Mesendoderm (in vitro differentiated cells): ENCODE measurements around the gene FANK1. TPM values are rescaled to one million over a fixed set of nuclear protein-coding genes. Genes with fewer than 3 reads are reported as not detected.

Experiments used
- DNase-seq: peaks from one replicate; pipeline ENCODE4 v3.0.0; 2013
- H2AK5ac ChIP-seq: 2 replicates; pipeline ENCODE4 v1.6.1; 2013; ENCODE audit warnings: low read length, inconsistent platforms
- H2BK120ac ChIP-seq: 2 replicates; pipeline ENCODE4 v1.6.1; 2013; ENCODE audit warnings: low read depth, mild to moderate bottlenecking, low read length, moderate library complexity, mixed read lengths
- H2BK15ac ChIP-seq: replicated peaks from 2 replicates; pipeline ENCODE4 v1.6.1; 2013; ENCODE audit warnings: low read depth, mild to moderate bottlenecking, moderate library complexity
- H2BK5ac ChIP-seq: 2 replicates; pipeline ENCODE4 v1.6.1; 2013; ENCODE audit warnings: low read length, inconsistent platforms
- H3K18ac ChIP-seq: 2 replicates; pipeline ENCODE4 v1.6.1; 2013; ENCODE audit warnings: mild to moderate bottlenecking, low read length, mixed read lengths
- H3K23ac ChIP-seq: one replicate; pipeline ENCODE4 v1.6.1; 2013; ENCODE audit warnings: low read length
- H3K27ac ChIP-seq: 2 replicates; pipeline ENCODE4 v1.5.1; 2013; ENCODE audit warnings: low read depth, mild to moderate bottlenecking, inconsistent platforms, low read length, moderate library complexity
- H3K27me3 ChIP-seq: 2 replicates; pipeline ENCODE4 v1.6.1; 2013; ENCODE audit warnings: low read length, control low read depth, mild to moderate bottlenecking, inconsistent platforms; ENCODE audit not compliant: insufficient read depth, poor library complexity
- H3K36me3 ChIP-seq: 2 replicates; pipeline ENCODE4 v1.6.1; 2013; ENCODE audit warnings: low read length, inconsistent platforms; ENCODE audit not compliant: control insufficient read depth, insufficient read depth
- H3K4ac ChIP-seq: one replicate; pipeline ENCODE4 v1.6.1; 2013; ENCODE audit warnings: low read depth, mild to moderate bottlenecking, low read length, moderate library complexity
- H3K4me1 ChIP-seq: 2 replicates; pipeline ENCODE4 v1.6.1; 2013; ENCODE audit warnings: low read depth, low read length, inconsistent platforms; ENCODE audit not compliant: control insufficient read depth
- H3K4me2 ChIP-seq: 2 replicates; pipeline ENCODE4 v1.6.1; 2013; ENCODE audit warnings: low read length
- H3K4me3 ChIP-seq: 2 replicates; pipeline ENCODE4 v1.5.1; 2013; ENCODE audit warnings: mild to moderate bottlenecking, low read length
- H3K56ac ChIP-seq: one replicate; pipeline ENCODE4 v1.6.1; 2013; ENCODE audit warnings: low read length
- H3K79me1 ChIP-seq: 2 replicates; pipeline ENCODE4 v1.6.1; 2013; ENCODE audit warnings: low read length, inconsistent platforms
- H3K79me2 ChIP-seq: 2 replicates; pipeline ENCODE4 v1.6.1; 2013; ENCODE audit warnings: mild to moderate bottlenecking, low read length; ENCODE audit not compliant: control insufficient read depth, insufficient read depth
- H3K9ac ChIP-seq: 2 replicates; pipeline ENCODE4 v1.6.1; 2013; ENCODE audit warnings: low read length, inconsistent platforms
- H4K5ac ChIP-seq: one replicate; pipeline ENCODE4 v1.6.1; 2013; ENCODE audit warnings: low read length
- H4K8ac ChIP-seq: one replicate; pipeline ENCODE4 v1.6.1; 2013; ENCODE audit warnings: low read depth, mild to moderate bottlenecking, control low read depth, low read length, moderate library complexity
- WGBS: extraction: QIAGEN DNeasy Blood & Tissue Kit; methylation state at CpG from one replicate; pipeline ENCODE4 v1.1.7; 2013; ENCODE audit warnings: low lambda C conversion rate, missing lambda C conversion rate; ENCODE audit not compliant: insufficient coverage; ENCODE audit errors: extremely low coverage; 5-methylcytosine and 5-hydroxymethylcytosine counted together
- small RNA-seq: library from polyadenylated mRNA; stranded (forward); fragments of <200 nt; extraction: miRNeasy Mini kit (QIAGEN cat#:217004); gene quantifications from one replicate; pipeline ENCODE3, GENCODE V24; 2013; ENCODE audit not compliant: insufficient read depth

FANK1 gene

GRCh38 chr10:126058104-126058503 lies 161.7 kb downstream of the FANK1 start:
- Histone ChIP-seq H3K4me3 (no peak overlapping the region), H2BK120ac (no peak overlapping the region), H3K18ac (no peak overlapping the region), H4K5ac (no peak overlapping the region), H3K36me3 (no peaks in the 10 kb centered on the region), H3K4me1 (no peaks in the 10 kb centered on the region), H4K8ac (no peak overlapping the region), H2BK15ac (no peak overlapping the region), H3K4me2 (no peak overlapping the region), H2AK5ac (no peak overlapping the region), H3K79me2 (no peaks in the 10 kb centered on the region), H3K27me3 (no peaks in the 10 kb centered on the region), H3K79me1 (no peaks in the 10 kb centered on the region), H3K23ac (no peak overlapping the region), H3K27ac (no peak overlapping the region), H3K9ac (no peak overlapping the region), H3K4ac (no peak overlapping the region), H3K56ac (no peak overlapping the region), H2BK5ac (no peak overlapping the region)
- no peak for DNase-seq
- WGBS: no CpG with 5 or more reads among the region's 6 CpGs

- Histone ChIP-seq H3K79me2 (no peaks in the 10 kb centered on the region), H4K5ac (no peak overlapping the region), H3K27me3 (no peaks in the 10 kb centered on the region), H3K4ac (no peak overlapping the region), H2AK5ac (no peak overlapping the region), H2BK5ac (no peak overlapping the region), H3K23ac (no peak overlapping the region), H2BK15ac (no peak overlapping the region), H3K9ac (no peak overlapping the region), H4K8ac (no peak overlapping the region), H2BK120ac (no peak overlapping the region), H3K56ac (no peak overlapping the region), H3K79me1 (no peaks in the 10 kb centered on the region), H3K4me2 (no peak overlapping the region), H3K4me3 (no peak overlapping the region), H3K36me3 (no peaks in the 10 kb centered on the region), H3K18ac (no peak overlapping the region), H3K27ac (no peak overlapping the region), H3K4me1 (no peaks in the 10 kb centered on the region)
- no CpG with 5 or more reads among the region's 9 CpGs for whole genome bisulfite sequencing
- DNase-seq: no peak
Measured at GRCh38 chr10:126058507-126058906, 162.1 kb downstream of the FANK1 start.

Small RNA genes lying within 50 kb of the gene (small RNA-seq; reads per million reads assigned to genes)
- gene GNG10P1: not detected
- not detected for gene RF00017
- not detected for gene RNU2-42P
